Activated CD4-positive, alpha-beta T cell treated with anti-CD3 and anti-CD28 coated beads for 36 hours (primary cell): ENCODE measurements around the gene SIT1. TPM values are rescaled to one million over a fixed set of nuclear protein-coding genes. Genes with fewer than 3 reads are reported as not detected.
A peak's percentile ranks its signal among the peaks of the same experiment; 100 is the strongest.

Source experiments
- ATAC-seq: fragments of 200-7000 bp; cut with Tn5 transposase; one replicate; pipeline ENCODE4 v1.10.0; 2021; ENCODE audit warnings: mild to moderate bottlenecking, moderate library complexity
- CTCF ChIA-PET: fragments of 350-600 bp; sonication (Branson Sonifier 250); formaldehyde crosslinking; loops from one replicate; lab custom pipeline; 2021; ENCODE audit warnings: antibody characterized with exemption; lab: Charles Lee
- POLR2A ChIA-PET: fragments of 350-600 bp; sonication (Branson Sonifier 250); formaldehyde crosslinking; loops from one replicate; lab custom pipeline; 2021; ENCODE audit warnings: antibody characterized with exemption, inconsistent platforms; lab: Charles Lee
- DNase-seq: peaks from one replicate; pipeline ENCODE4 v3.0.0-alpha.2; 2020
- H3K27ac Mint-ChIP-seq: one replicate; pipeline ENCODE4 v1.8.0; 2021; ENCODE audit warnings: mixed read lengths
- H3K27me3 Mint-ChIP-seq: one replicate; pipeline ENCODE4 v1.8.0; 2021; ENCODE audit warnings: mixed read lengths
- H3K36me3 Mint-ChIP-seq: one replicate; pipeline ENCODE4 v1.8.0; 2021; ENCODE audit warnings: low read depth, mixed read lengths
- H3K4me1 Mint-ChIP-seq: one replicate; pipeline ENCODE4 v1.8.0; 2021; ENCODE audit warnings: mixed read lengths
- H3K4me3 Mint-ChIP-seq: one replicate; pipeline ENCODE4 v1.8.0; 2021; ENCODE audit warnings: mild to moderate bottlenecking, moderate library complexity, mixed read lengths
- H3K9me3 Mint-ChIP-seq: one replicate; pipeline ENCODE4 v1.8.0; 2021; ENCODE audit warnings: low read depth, mixed read lengths
- intact Hi-C, 2 experiments: fragments of 100-400 bp; cut with DNase I in 1 of 2; cut with micrococcal nuclease in 1 of 2; formaldehyde crosslinking; loops; one replicate each; pipeline versions ENCODE4 v1.14.2 to v1.15.1; 2022 to 2024; cut with DNase I, micrococcal nuclease
- total RNA-seq, 2 experiments: library from RNA; stranded (reverse); gene quantifications; one replicate each; pipeline ENCODE4 v1.2.3, GENCODE V29; 2021

SIT1 gene
- total RNA-seq, 2 experiments from 2014 or later: 76.5 to 80.9 TPM

DNA sequence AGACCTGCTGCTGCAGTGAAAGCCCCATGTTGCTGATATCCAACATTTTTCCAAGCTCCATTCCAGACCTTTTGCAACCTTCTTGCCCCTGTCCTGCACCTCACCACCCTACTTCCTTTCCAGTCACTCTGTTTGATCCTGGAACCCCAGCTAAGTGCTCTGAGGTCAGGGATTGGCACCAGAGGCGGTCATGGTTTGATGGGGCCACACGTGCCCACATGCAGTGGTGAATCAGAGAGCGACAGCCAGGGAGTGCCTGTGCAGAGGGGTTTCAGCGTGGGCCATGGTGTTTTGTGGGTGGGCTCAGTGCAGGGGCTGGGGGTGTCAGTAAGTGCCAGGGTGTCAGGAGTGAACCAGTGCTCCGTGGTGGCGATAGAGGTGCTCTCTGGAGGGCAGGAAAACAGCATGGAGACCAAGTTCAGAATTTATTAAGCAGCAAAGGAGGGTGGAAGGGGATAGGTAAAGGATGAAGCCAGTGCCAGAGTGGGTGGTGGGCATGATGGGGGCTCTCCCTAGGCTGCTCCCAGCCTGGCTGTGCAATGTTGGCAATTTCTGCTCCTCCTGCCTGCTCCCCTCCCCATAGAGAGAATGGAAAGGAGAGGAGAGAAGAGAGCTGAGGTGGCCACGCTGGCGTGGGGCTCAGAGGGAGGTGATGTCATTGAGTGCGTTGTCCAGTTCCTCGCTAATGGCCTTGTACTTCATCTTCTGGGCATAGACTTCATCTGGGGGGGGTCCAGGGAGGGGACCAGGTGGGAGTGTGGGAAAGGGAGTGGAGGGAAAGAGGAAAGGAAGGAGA lies 32.0 kb upstream of the SIT1 start:
- CTCF ChIA-PET: interaction anchor here (0.6 to 2.8 kb wide), 5 partner anchors 9 to 28 kb away, joined by 3 to 24 read pairs (median 4); partner anchors contain the start of genes ARHGEF39 and CA9
- POLR2A ChIA-PET: interaction anchor here (0.6 kb wide), 1 partner anchor 1440 kb away, joined by 4 read pairs; no protein-coding TSS in a partner anchor
- Mint-ChIP-seq H3K9me3 (no peaks in the 10 kb centered on the region), H3K36me3 (no peaks in the 10 kb centered on the region), H3K4me1 (no peaks in the 10 kb centered on the region), H3K4me3 (no peak overlapping the region), H3K27ac (no peak overlapping the region), H3K27me3 (no peaks in the 10 kb centered on the region)
- DNase-seq (no peak), ATAC-seq (no peak)
- intact Hi-C loops: no loop called here

DNA sequence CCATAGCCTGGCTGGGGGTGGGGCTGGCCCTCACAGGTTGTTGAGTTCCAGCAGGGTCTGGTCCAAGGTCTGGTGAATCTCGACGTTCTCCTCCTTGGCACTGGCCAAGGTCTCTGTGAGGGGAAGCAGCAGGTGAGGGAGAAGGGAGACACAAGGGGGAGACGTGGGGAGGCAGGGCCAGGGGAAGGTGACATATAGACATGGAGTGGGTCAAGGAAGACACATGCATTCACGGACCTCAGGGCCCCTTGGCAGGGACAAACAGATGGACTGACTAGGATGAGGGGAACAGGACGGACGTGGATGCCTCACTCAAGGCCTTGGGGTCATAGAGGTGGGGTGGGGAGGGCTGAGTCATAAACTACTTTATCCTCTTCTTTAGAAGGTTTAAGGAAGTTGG lies 31.3 kb upstream of the SIT1 start:
- Mint-ChIP-seq H3K4me3 (no peak overlapping the region), H3K27ac (no peak overlapping the region), H3K9me3 (no peaks in the 10 kb centered on the region), H3K4me1 (no peaks in the 10 kb centered on the region), H3K27me3 (no peaks in the 10 kb centered on the region), H3K36me3 (no peaks in the 10 kb centered on the region)
- POLR2A ChIA-PET: no interaction called here
- ATAC-seq: no peak
- intact Hi-C loops: no loop called here
- DNase-seq: no peak
- CTCF ChIA-PET: no interaction called here

DNA sequence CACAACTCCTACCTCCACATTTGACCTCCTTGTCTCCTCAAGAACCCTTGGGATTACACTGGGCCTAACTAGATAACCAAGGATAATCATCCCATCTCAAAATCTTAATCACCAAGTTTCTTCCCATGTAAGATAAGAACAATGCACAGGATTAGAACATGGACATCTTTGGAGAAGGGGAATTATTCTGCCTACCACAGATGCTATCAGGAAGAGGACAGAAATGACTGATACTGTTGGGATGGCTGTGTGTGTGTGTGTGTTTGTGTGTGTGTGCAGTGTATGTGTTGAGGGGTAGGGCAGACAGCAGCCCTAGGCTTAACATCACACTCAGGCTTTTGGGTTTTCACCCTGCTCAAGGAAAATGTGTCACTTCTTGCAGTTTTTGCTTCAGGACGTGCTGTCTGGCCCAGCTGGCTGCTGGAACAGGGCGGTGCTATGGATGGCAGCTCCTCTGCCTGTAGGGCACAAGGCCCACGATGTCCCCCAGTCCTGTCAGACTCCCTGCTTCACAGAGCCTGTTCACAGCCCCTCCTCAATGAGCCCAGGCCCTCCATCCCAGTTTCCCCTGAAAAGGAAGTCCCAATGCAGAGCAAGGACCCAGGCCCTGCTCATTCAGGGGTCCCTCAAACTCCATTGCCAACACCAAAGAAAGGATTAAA lies 30.7 kb upstream of the SIT1 start:
- intact Hi-C loops: no loop called here
- no peak for ATAC-seq
- H3K27me3 Mint-ChIP-seq: peaks cover under 1% of the 10 kb centered on the region
- no peak overlapping the region for H3K27ac Mint-ChIP-seq
- DNase-seq: no peak
- ChIA-PET CTCF (interaction anchor here (1.7 kb wide), 1 partner anchor 15 kb away, joined by 7 read pairs; no protein-coding TSS in a partner anchor), POLR2A (no interaction called here)
- H3K36me3 Mint-ChIP-seq: no peaks in the 10 kb centered on the region
- H3K4me3 Mint-ChIP-seq: no peak overlapping the region
- no peaks in the 10 kb centered on the region for H3K9me3 Mint-ChIP-seq
- H3K4me1 Mint-ChIP-seq: peaks cover 1% of the 10 kb centered on the region

GRCh38 chr9:35680331-35681105 lies 29.8 kb upstream of the SIT1 start:
- Mint-ChIP-seq H3K27me3 (peaks cover 4% of the 10 kb centered on the region), H3K27ac (no peak overlapping the region), H3K9me3 (no peaks in the 10 kb centered on the region), H3K36me3 (no peaks in the 10 kb centered on the region), H3K4me3 (no peak overlapping the region), H3K4me1 (peaks cover 6% of the 10 kb centered on the region)
- intact Hi-C loops: no loop called here
- ChIA-PET POLR2A (interaction anchor here (0.7 kb wide), 1 partner anchor 20 kb away, joined by 3 read pairs; no protein-coding TSS in a partner anchor), CTCF (interaction anchor here (0.6 to 1.7 kb wide), 3 partner anchors 16 to 133 kb away, joined by 3 to 7 read pairs (median 4); partner anchors contain the start of genes CCDC107 and RMRP)
- no peak for DNase-seq
- no peak for ATAC-seq

GRCh38 chr9:35679766-35680330 lies 29.1 kb upstream of the SIT1 start:
- ATAC-seq: no peak
- POLR2A ChIA-PET: interaction anchor here (0.7 kb wide), 1 partner anchor 19 kb away, joined by 3 read pairs; no protein-coding TSS in a partner anchor
- H3K9me3 Mint-ChIP-seq: no peaks in the 10 kb centered on the region

DNA sequence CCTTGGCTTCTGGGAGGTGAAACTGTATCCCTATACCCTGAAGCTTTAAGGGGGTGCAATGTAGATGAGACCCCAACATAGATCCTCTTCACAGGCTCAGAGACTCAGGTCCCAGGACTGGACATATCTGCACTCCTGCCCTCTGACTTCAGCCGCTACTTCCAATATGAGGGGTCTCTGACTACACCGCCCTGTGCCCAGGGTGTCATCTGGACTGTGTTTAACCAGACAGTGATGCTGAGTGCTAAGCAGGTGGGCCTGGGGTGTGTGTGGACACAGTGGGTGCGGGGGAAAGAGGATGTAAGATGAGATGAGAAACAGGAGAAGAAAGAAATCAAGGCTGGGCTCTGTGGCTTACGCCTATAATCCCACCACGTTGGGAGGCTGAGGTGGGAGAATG lies 28.4 kb upstream of the SIT1 start:
- no peaks in the 10 kb centered on the region for H3K36me3 Mint-ChIP-seq
- CTCF ChIA-PET: interaction anchor here (0.7 to 1.7 kb wide), 4 partner anchors 9 to 47 kb away, joined by 3 to 6 read pairs (median 4); partner anchors contain the start of genes CCDC107 and RMRP
- no peaks in the 10 kb centered on the region for H3K9me3 Mint-ChIP-seq
- ATAC-seq (no peak), DNase-seq (no peak)
- H3K4me3 Mint-ChIP-seq: no peak overlapping the region
- POLR2A ChIA-PET: no interaction called here
- H3K4me1 Mint-ChIP-seq: peaks cover 10% of the 10 kb centered on the region
- H3K27me3 Mint-ChIP-seq: peaks cover 9% of the 10 kb centered on the region
- no peak overlapping the region for H3K27ac Mint-ChIP-seq
- intact Hi-C loops: no loop called here

More at GRCh38 chr9:35679766-35680330, 29.1 kb upstream of the SIT1 start:
- peaks cover 6% of the 10 kb centered on the region for H3K4me1 Mint-ChIP-seq
- DNase-seq: no peak
- no peak overlapping the region for H3K4me3 Mint-ChIP-seq
- CTCF ChIA-PET: interaction anchor here (0.6 to 1.7 kb wide), 5 partner anchors 8 to 130 kb away, joined by 3 to 7 read pairs (median 4); partner anchors contain the start of genes CCDC107 and RMRP
- H3K27ac Mint-ChIP-seq: no peak overlapping the region
- intact Hi-C loops: no loop called here
- peaks cover 4% of the 10 kb centered on the region for H3K27me3 Mint-ChIP-seq
- H3K36me3 Mint-ChIP-seq: no peaks in the 10 kb centered on the region

DNA sequence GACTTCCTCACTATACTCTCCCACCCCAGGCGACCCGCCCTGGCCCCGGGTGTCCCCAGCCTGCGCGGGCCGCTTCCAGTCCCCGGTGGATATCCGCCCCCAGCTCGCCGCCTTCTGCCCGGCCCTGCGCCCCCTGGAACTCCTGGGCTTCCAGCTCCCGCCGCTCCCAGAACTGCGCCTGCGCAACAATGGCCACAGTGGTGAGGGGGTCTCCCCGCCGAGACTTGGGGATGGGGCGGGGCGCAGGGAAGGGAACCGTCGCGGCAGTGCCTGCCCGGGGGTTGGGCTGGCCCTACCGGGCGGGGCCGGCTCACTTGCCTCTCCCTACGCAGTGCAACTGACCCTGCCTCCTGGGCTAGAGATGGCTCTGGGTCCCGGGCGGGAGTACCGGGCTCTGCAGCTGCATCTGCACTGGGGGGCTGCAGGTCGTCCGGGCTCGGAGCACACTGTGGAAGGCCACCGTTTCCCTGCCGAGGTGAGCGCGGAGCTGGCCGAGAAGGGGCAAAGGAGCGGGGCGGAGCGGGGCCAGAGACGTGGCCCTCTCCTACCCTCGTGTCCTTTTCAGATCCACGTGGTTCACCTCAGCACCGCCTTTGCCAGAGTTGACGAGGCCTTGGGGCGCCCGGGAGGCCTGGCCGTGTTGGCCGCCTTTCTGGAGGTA lies 25.1 kb upstream of the SIT1 start:
- H3K36me3 Mint-ChIP-seq: no peaks in the 10 kb centered on the region

DNA sequence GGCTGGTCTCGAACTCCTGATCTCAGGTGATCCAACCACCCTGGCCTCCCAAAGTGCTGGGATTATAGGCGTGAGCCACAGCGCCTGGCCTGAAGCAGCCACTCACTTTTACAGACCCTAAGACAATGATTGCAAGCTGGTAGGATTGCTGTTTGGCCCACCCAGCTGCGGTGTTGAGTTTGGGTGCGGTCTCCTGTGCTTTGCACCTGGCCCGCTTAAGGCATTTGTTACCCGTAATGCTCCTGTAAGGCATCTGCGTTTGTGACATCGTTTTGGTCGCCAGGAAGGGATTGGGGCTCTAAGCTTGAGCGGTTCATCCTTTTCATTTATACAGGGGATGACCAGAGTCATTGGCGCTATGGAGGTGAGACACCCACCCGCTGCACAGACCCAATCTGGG lies 24.5 kb upstream of the SIT1 start:
- CTCF ChIA-PET: interaction anchor here (1.2 to 4.9 kb wide), 3 partner anchors 10 to 21 kb away, joined by 3 to 24 read pairs (median 9); partner anchors contain the start of genes ARHGEF39 and RMRP

More for the DNA sequence above, 25.1 kb upstream of the SIT1 start:
- ATAC-seq (peak; percentile 74), DNase-seq (peak; percentile 63)
- no peaks in the 10 kb centered on the region for H3K9me3 Mint-ChIP-seq
- H3K4me3 Mint-ChIP-seq: peak overlapping the region; percentile 54
- POLR2A ChIA-PET: interaction anchor here (0.7 to 0.9 kb wide), 2 partner anchors 18 to 57 kb away, joined by 3 read pairs; partner anchors contain the start of gene CREB3
- H3K27ac Mint-ChIP-seq: no peak overlapping the region
- intact Hi-C loops: no loop called here
- CTCF ChIA-PET: interaction anchor here (0.6 to 4.9 kb wide), 5 partner anchors 11 to 92 kb away, joined by 3 to 24 read pairs (median 3); partner anchors contain the start of genes ARHGEF39 and RMRP
- peaks cover 10% of the 10 kb centered on the region for H3K4me1 Mint-ChIP-seq
- H3K27me3 Mint-ChIP-seq: peaks cover 9% of the 10 kb centered on the region

DNA sequence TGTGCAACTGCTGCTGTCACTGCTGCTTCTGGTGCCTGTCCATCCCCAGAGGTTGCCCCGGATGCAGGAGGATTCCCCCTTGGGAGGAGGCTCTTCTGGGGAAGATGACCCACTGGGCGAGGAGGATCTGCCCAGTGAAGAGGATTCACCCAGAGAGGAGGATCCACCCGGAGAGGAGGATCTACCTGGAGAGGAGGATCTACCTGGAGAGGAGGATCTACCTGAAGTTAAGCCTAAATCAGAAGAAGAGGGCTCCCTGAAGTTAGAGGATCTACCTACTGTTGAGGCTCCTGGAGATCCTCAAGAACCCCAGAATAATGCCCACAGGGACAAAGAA lies 23.3 kb upstream of the SIT1 start:
- Mint-ChIP-seq H3K36me3 (no peaks in the 10 kb centered on the region), H3K27ac (no peak overlapping the region), H3K27me3 (peaks cover 9% of the 10 kb centered on the region), H3K9me3 (no peaks in the 10 kb centered on the region), H3K4me1 (peaks cover 10% of the 10 kb centered on the region), H3K4me3 (no peak overlapping the region)
- DNase-seq (no peak), ATAC-seq (no peak)
- POLR2A ChIA-PET: no interaction called here
- CTCF ChIA-PET: interaction anchor here (0.6 to 4.9 kb wide), 5 partner anchors 9 to 22 kb away, joined by 3 to 24 read pairs (median 4); partner anchors contain the start of genes ARHGEF39 and CCDC107
- intact Hi-C loops: no loop called here

More for the DNA sequence above, 24.5 kb upstream of the SIT1 start:
- intact Hi-C loops: no loop called here
- DNase-seq: no peak
- peak; percentile 20 for ATAC-seq
- Mint-ChIP-seq H3K9me3 (no peaks in the 10 kb centered on the region), H3K4me1 (peaks cover 10% of the 10 kb centered on the region), H3K27ac (no peak overlapping the region), H3K36me3 (no peaks in the 10 kb centered on the region), H3K4me3 (peak overlapping the region; percentile 54), H3K27me3 (peaks cover 9% of the 10 kb centered on the region)
- POLR2A ChIA-PET: interaction anchor here (0.7 to 0.9 kb wide), 3 partner anchors 19 to 65 kb away, joined by 3 read pairs; partner anchors contain the start of gene CREB3
